ENCODE results near the gene RELB.

DNA sequence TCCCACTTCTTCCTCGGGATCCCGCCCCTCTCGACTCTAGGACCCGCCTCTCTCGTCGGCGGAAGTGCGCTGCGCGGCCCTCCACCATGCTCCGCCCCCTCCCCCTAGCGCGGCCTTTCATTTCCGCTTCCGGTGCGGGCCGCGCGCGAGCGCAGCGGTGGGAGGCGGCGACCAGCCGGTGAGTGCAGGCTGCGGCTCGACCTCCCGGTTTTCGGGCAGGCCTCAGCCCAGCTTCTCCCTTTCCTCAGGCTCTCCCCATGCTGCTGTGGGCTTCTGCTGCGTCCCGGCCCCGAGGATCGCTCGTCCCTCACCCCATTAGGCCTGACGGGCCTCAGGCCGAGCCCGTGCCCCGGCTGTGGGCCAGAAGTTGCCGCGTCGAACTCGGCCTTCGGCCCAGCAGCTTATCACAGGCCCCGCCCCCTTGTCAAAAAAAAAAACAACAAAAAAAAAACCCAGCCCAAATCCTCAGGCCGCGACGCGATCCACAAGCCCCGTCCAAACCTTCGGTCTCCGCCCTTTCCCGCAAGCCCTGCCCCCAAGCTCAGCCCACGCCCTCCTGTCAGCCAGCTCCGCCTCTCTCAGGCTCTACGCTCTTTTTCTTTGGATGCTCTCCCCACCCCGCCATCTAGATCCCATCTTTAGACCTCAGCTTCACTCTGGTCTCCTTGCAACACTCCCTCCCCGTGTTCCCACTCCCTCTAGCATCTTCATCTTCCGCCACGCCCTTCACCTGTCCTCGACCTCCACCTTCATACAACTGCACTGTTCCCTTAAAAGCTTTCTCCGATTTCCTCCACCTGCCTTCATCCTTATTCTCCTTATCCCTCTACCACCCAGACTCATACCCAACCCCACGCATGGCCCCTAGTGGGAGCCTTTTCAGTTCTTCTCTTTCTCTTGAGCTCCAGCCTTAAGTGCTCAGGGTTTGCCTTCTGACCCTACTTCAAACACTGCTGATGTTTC is 37.9 kb downstream of the RELB start, which contains the start of gene CLASRP:
- TF ChIP-seq, protein P1, sequence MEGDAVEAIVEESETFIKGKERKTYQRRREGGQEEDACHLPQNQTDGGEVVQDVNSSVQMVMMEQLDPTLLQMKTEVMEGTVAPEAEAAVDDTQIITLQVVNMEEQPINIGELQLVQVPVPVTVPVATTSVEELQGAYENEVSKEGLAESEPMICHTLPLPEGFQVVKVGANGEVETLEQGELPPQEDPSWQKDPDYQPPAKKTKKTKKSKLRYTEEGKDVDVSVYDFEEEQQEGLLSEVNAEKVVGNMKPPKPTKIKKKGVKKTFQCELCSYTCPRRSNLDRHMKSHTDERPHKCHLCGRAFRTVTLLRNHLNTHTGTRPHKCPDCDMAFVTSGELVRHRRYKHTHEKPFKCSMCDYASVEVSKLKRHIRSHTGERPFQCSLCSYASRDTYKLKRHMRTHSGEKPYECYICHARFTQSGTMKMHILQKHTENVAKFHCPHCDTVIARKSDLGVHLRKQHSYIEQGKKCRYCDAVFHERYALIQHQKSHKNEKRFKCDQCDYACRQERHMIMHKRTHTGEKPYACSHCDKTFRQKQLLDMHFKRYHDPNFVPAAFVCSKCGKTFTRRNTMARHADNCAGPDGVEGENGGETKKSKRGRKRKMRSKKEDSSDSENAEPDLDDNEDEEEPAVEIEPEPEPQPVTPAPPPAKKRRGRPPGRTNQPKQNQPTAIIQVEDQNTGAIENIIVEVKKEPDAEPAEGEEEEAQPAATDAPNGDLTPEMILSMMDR (conservative IDR thresholded peaks at IDR 0.05; ENCODE audit: low read length): no peak
- TF ChIP-seq EZH2phosphoT487 (IDR thresholded peaks at IDR 0.05; ENCODE audit: borderline replicate concordance): no peak

All from Loucy (cell line).